ENCODE data around the gene ELP4.

- TF ChIP-seq, protein P1, sequence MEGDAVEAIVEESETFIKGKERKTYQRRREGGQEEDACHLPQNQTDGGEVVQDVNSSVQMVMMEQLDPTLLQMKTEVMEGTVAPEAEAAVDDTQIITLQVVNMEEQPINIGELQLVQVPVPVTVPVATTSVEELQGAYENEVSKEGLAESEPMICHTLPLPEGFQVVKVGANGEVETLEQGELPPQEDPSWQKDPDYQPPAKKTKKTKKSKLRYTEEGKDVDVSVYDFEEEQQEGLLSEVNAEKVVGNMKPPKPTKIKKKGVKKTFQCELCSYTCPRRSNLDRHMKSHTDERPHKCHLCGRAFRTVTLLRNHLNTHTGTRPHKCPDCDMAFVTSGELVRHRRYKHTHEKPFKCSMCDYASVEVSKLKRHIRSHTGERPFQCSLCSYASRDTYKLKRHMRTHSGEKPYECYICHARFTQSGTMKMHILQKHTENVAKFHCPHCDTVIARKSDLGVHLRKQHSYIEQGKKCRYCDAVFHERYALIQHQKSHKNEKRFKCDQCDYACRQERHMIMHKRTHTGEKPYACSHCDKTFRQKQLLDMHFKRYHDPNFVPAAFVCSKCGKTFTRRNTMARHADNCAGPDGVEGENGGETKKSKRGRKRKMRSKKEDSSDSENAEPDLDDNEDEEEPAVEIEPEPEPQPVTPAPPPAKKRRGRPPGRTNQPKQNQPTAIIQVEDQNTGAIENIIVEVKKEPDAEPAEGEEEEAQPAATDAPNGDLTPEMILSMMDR (IDR thresholded peaks at IDR 0.05 in 2 of 3, conservative IDR thresholded peaks at IDR 0.05 in 1 of 3; ENCODE audit: insufficient read depth in 2 of 3, low read depth in 1 of 3, low read length in 3 of 3): no peak
- TF ChIP-seq MYC (IDR thresholded peaks at IDR 0.05; ENCODE audit: low read depth, low read length) (no peak), MYC (CRISPR knock-in tag; IDR thresholded peaks at IDR 0.05; ENCODE audit: borderline replicate concordance, low read depth) (no peak), NCOA1 (IDR thresholded peaks at IDR 0.05; ENCODE audit: low read depth) (no peak), JUNB (CRISPR knock-in tag; conservative IDR thresholded peaks at IDR 0.05) (no peak), KDM4B (IDR thresholded peaks at IDR 0.05; ENCODE audit: borderline replicate concordance in 2 of 2, low read depth in 1 of 2) (no peak), POLR2A (conservative IDR thresholded peaks at IDR 0.05) (no peak)
These were observed 270.5 kb downstream of the ELP4 start for GRCh38 chr11:31780078-31780477.

All from K562 (cell line).